Fibroblast of villous mesenchyme (primary cell): Measurements from ENCODE around the gene TRIM67. TPM values are rescaled to one million over a fixed set of nuclear protein-coding genes. Genes with fewer than 3 reads are reported as not detected.
"Not testable (repeated sequence)": the region's sequence is repeated elsewhere in the genome, so short reads cannot be mapped to it uniquely, and the experiment has no call there.

Source experiments
- DNase-seq: peaks from one replicate; pipeline ENCODE4 v3.0.0-alpha.2; 2010; ENCODE audit warnings: low read depth
- H3K4me3 ChIP-seq: 2 replicates; pipeline ENCODE4 v1.5.1; 2011; ENCODE audit warnings: low read depth, mild to moderate bottlenecking, low read length
- CTCF ChIP-seq: IDR thresholded peaks from 2 replicates; pipeline ENCODE4 v1.5.1; 2012; ENCODE audit warnings: low read depth, mild to moderate bottlenecking, low read length; ENCODE audit not compliant: insufficient read depth
- total RNA-seq: library from RNA; depleted of rRNA; stranded (reverse); fragments of >200 nt; gene quantifications from 2 replicates; pipeline ENCODE4 v1.2.3, GENCODE V29; 2012

The TRIM67 gene
- total RNA-seq, 1 donor = not detected

DNA sequence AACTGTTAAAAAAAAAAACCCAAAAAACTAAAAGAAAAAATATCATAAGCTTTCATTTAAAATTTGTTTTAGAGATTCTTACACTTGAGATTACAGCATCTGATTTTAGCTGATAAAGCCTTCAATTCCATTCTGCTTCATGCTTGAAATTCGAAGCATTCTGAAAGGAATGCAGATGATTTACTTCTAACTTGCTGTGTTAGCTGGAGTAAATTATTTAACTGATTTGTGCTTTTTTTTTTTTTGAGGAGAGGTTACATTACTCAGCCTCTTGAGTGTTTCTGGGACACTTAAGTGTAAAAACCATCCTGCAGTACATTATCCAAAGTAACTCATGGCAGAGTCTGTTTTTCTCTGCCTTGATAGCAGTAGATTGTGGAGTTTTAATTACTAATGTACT is 4.5 kb upstream of the TRIM67 start:
- H3K4me3 ChIP-seq = no peak overlapping the region
- no peak for TF ChIP-seq CTCF
- no peak for DNase-seq

- not testable (repeated sequence) for DNase-seq, H3K4me3 ChIP-seq
Measured at GRCh38 chr1:231158141-231158540, 3.7 kb upstream of the TRIM67 start.

- DNase-seq = no peak
- TF ChIP-seq CTCF = no peak
- H3K4me3 ChIP-seq = no peak overlapping the region
Measured at GRCh38 chr1:231159202-231159962, 2.5 kb upstream of the TRIM67 start.

DNA sequence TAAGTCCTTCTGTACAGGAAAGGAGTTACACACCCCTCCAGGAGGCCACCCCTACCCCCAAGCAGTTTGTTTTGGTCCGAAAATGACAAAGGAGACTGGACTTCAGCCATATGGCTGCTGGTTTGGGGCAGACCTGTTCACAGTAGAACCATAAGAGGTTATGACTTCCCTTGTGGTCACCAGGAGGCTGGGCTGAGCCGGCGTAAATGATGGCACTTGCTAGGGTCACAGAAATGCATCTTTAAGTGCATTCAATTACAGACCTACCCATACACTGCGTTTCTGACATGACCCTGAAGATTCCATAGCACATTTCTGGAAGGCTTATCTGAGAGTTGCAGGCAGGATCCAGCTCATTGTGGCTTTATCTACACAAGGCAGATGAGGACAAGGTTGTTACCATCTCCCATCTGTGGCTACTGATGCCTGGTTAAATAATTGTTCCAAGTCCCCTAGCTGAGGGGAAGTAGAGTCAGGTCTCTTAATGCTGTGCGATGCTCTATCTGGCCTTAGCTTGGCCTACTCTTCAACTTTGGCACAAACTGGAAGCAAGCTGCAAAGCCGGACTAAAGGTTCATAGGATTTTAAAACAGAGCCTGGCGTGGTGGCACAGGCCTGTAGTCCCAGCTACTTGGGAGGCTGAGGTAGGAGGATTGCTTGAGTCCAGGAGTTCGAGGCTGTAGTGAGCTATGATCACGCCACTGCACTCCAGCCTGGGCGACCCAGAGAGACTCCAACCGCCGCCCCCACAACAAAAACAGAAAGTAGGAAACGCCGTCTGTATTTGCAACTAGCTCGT is 1.7 kb upstream of the TRIM67 start:
- DNase-seq = no peak
- no peak for TF ChIP-seq CTCF
- no peak overlapping the region for H3K4me3 ChIP-seq

DNA sequence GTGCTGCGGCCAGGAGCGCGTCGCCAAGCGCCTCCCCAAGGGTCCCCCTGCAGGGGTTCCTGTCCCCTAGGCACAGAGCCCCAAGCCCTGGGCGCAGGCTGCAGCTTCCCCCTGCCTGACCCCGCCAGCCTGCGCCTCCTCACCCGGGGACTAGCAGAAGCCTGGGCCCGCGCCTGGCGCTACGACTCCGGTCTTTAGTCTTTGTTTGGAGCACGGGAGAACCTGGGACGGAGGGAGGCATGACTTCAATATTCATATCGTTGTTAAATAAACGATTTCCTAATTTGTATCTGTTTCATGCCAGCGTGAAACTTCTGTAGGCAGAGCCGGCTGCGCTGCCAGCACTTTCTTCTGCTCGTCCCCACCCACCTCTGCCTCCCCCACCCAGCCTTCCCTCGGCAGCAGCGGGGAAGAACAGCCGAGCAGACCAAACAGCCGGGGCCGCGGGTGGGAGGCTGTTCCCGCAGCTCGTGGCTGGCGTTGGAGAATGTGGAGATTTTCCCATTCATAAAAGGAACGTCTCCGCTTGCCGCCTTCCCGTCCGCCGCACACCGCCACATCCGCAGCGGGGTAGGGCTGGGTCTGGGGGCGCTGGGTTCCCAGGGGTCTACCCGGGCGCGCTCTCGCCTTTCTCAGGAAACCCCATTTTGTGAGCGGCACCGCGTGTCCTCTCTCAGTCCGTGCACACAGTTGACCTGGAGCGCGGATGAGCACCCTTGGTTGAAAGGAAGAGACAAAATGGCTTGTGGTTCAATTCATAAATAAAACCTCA is 777 bp upstream of the TRIM67 start:
- H3K4me3 ChIP-seq = no peak overlapping the region
- no peak for DNase-seq
- TF ChIP-seq CTCF = no peak

DNA sequence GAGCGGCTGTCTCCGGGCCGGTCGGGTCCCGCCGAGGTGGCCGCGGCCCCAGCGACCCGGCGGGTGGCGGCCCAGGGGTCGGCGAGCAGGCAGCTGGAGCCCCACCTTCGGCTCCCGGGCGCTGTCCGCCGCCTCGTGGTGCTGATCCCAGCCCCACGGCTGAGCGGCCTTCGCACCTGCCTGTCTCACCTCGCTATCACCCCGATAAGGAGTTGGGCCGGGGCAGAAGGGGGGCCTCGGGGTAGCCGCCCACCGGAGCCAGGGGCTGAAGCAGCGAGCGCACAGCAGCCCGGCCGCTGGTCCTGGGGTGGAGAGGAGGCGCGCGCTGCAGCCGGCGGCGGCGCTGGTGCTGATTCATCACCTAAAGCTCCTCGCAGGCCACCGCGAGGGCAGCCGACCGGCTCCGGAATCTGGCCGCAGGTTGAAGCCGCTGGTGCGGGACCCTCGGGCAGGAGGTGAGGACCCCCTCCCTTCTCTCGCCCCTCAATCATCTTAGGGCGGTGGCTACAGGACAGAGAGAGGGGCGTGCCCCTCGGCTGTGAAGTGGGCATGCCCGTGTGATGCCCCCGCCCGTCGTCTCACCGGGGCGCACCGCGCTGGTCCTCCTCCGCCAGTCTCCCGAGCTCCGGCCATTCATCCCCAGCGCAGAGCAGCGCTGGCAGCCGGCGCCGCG is 575 bp downstream of the TRIM67 start:
- no peak for TF ChIP-seq CTCF
- DNase-seq = peak; percentile 18
- H3K4me3 ChIP-seq = no peak overlapping the region
